ENCODE measurements around the gene STAC.
"Not testable (repeated sequence)": the region's sequence is repeated elsewhere in the genome, so short reads cannot be mapped to it uniquely, and the experiment has no call there.

The STAC gene

GRCh38 chr3:36482256-36482655 lies 102.0 kb downstream of the STAC start:
- no peak for DNase-seq

- no peak for DNase-seq
Observed at GRCh38 chr3:36482880-36483279, 102.6 kb downstream of the STAC start.

GRCh38 chr3:36483709-36484108 lies 103.4 kb downstream of the STAC start:
- no peak for DNase-seq

GRCh38 chr3:36484386-36484785 lies 104.1 kb downstream of the STAC start:
- no peak for DNase-seq

GRCh38 chr3:36486009-36486795 lies 105.9 kb downstream of the STAC start:
- no peak for DNase-seq

GRCh38 chr3:36487616-36488015 lies 107.3 kb downstream of the STAC start:
- no peak for DNase-seq

- no peak for DNase-seq
Observed at GRCh38 chr3:36488077-36488789, 107.9 kb downstream of the STAC start.

GRCh38 chr3:36489101-36489500 lies 108.8 kb downstream of the STAC start:
- DNase-seq: no peak

- no peak for DNase-seq
Observed at GRCh38 chr3:36489679-36490425, 109.5 kb downstream of the STAC start.

GRCh38 chr3:36493051-36493450 lies 112.7 kb downstream of the STAC start:
- no peak for DNase-seq

GRCh38 chr3:36494461-36495109 lies 114.3 kb downstream of the STAC start:
- no peak for DNase-seq

GRCh38 chr3:36496684-36497633 lies 116.7 kb downstream of the STAC start:
- DNase-seq: no peak

GRCh38 chr3:36500053-36500452 lies 119.7 kb downstream of the STAC start:
- not testable (repeated sequence) for DNase-seq

GRCh38 chr3:36501616-36502015 lies 121.3 kb downstream of the STAC start:
- no peak for DNase-seq

GRCh38 chr3:36505393-36505792 lies 125.1 kb downstream of the STAC start:
- DNase-seq: no peak

- no peak for DNase-seq
Observed at GRCh38 chr3:36511791-36512486, 131.6 kb downstream of the STAC start.

GRCh38 chr3:36512555-36512954 lies 132.3 kb downstream of the STAC start:
- no peak for DNase-seq

GRCh38 chr3:36514171-36514570 lies 133.9 kb downstream of the STAC start:
- no peak for DNase-seq

- DNase-seq: no peak
Observed at GRCh38 chr3:36519682-36520081, 139.4 kb downstream of the STAC start.

- no peak for DNase-seq
Observed at GRCh38 chr3:36520241-36521006, 140.1 kb downstream of the STAC start.

- no peak for DNase-seq
Observed at GRCh38 chr3:36521007-36521379, 140.7 kb downstream of the STAC start.
